Upper lobe of left lung (tissue), 4 donors: ENCODE data around the gene ARHGAP19.

Experiments used
- EP300 ChIP-seq, 4 donors: sonication (generic); formaldehyde crosslinking; IDR thresholded peaks; one replicate each; pipeline ENCODE4 v1.5.1; 2017; ENCODE audit warnings: antibody characterized with exemption in 4 of 4, control low read depth in 2 of 4
- POLR2A ChIP-seq, 4 donors: fragments of 450-650 bp; IDR thresholded peaks; one replicate each; pipeline ENCODE4 v1.5.1; 2016 to 2017; ENCODE audit warnings: antibody characterized with exemption in 4 of 4, mild to moderate bottlenecking in 2 of 4
- POLR2AphosphoS5 ChIP-seq, 2 donors: sonication (generic); formaldehyde crosslinking; IDR thresholded peaks; one replicate each; pipeline ENCODE4 v1.5.1; 2017; ENCODE audit warnings: antibody characterized with exemption in 2 of 2
- TF ChIP-seq, protein P1 (sequence below), 6 experiments: fragments of 450-650 bp in 4 of 6; fragments of 200-600 bp in 2 of 6; sonication (generic) in 2 of 6; IDR thresholded peaks; one replicate each; pipeline ENCODE4 v1.5.1; 2016 to 2019; ENCODE audit warnings: antibody characterized with exemption in 6 of 6

DNA sequence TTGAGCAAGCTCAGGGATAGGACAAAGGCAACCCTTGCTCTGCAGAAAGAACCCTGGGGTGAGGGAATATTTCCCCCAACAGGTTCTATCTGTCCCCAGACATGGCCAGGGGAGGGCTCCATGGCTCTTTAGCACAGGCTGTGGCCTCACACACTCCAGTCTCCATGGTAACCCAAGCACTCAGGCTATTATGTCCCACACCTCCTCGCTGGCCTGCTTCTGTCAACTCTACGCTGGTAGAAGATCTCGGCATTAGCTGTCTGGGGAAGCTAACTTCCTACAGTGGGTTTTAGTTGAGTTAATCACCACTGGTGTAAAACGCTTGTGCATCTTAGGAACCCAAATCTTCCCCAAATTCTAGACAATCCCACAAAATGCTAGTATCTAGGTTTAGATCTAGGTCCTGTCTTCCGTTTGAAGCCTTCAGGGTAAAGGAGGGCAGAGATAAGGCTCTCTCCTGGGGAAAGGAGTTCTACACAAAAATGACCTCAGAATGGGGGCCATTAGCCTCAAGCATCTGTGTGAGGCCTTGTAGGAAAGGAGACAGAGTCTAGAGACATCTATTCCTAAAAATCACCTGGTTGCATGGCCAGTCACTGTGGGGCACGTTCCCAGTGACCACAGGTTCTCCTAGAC, 70.0 kb downstream of the ARHGAP19 start:
- TF ChIP-seq, protein P1, sequence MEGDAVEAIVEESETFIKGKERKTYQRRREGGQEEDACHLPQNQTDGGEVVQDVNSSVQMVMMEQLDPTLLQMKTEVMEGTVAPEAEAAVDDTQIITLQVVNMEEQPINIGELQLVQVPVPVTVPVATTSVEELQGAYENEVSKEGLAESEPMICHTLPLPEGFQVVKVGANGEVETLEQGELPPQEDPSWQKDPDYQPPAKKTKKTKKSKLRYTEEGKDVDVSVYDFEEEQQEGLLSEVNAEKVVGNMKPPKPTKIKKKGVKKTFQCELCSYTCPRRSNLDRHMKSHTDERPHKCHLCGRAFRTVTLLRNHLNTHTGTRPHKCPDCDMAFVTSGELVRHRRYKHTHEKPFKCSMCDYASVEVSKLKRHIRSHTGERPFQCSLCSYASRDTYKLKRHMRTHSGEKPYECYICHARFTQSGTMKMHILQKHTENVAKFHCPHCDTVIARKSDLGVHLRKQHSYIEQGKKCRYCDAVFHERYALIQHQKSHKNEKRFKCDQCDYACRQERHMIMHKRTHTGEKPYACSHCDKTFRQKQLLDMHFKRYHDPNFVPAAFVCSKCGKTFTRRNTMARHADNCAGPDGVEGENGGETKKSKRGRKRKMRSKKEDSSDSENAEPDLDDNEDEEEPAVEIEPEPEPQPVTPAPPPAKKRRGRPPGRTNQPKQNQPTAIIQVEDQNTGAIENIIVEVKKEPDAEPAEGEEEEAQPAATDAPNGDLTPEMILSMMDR (IDR thresholded peaks at IDR 0.05): no peak
- TF ChIP-seq POLR2A (IDR thresholded peaks at IDR 0.05) (no peak), EP300 (IDR thresholded peaks at IDR 0.05) (no peak), POLR2AphosphoS5 (IDR thresholded peaks at IDR 0.05) (no peak)
